ENCODE measurements around the gene SIRPG. TPM values are rescaled to one million over a fixed set of nuclear protein-coding genes. Genes with fewer than 3 reads are reported as not detected.

Gene SIRPG
- total RNA-seq, 4 donors from 2014 or later, result not detected

GRCh38 chr20:1656844-1657243 is 735 bp downstream of the SIRPG start:
- no peaks in the 10 kb centered on the region for H3K4me1 ChIP-seq
- H3K27ac ChIP-seq, result no peak overlapping the region

GRCh38 chr20:1654996-1655395 is 2.6 kb downstream of the SIRPG start:
- intact Hi-C loops (cut with DNase I), result no loop called here
- H3K27me3 ChIP-seq, result no peaks in the 10 kb centered on the region
- H3K27ac ChIP-seq, result no peak overlapping the region
- H3K4me3 ChIP-seq (replicated peaks in 1 of 3), result no peak overlapping the region
- H3K4me1 ChIP-seq, result no peaks in the 10 kb centered on the region
- H3K9me3 ChIP-seq, result no peaks in the 10 kb centered on the region
- no peak for TF ChIP-seq POLR2A (IDR thresholded peaks at IDR 0.05)
- TF ChIP-seq CTCF (IDR thresholded peaks at IDR 0.05), result no peak
- DNase-seq, result no peak
- H3K36me3 ChIP-seq, result no peaks in the 10 kb centered on the region

More at GRCh38 chr20:1656844-1657243, 735 bp downstream of the SIRPG start:
- WGBS, 2 donors, result 80 to 91% methylated on average over 5 of the region's 5 CpGs
- TF ChIP-seq POLR2A (IDR thresholded peaks at IDR 0.05) (no peak), CTCF (IDR thresholded peaks at IDR 0.05) (no peak)
- intact Hi-C loops (cut with DNase I), result no loop called here
- DNase-seq, result no peak
- H3K27me3 ChIP-seq, result no peaks in the 10 kb centered on the region
- H3K9me3 ChIP-seq, result no peaks in the 10 kb centered on the region
- no peak overlapping the region for H3K4me3 ChIP-seq (replicated peaks in 1 of 3)
- H3K36me3 ChIP-seq, result no peaks in the 10 kb centered on the region

GRCh38 chr20:1652960-1653359 is 4.6 kb downstream of the SIRPG start:
- H3K27ac ChIP-seq, result no peak overlapping the region
- intact Hi-C loops (cut with DNase I), result no loop called here
- H3K4me3 ChIP-seq (replicated peaks in 1 of 3), result no peak overlapping the region
- DNase-seq, result no peak
- TF ChIP-seq POLR2A (IDR thresholded peaks at IDR 0.05), result no peak
- TF ChIP-seq CTCF (IDR thresholded peaks at IDR 0.05), result no peak
- no peaks in the 10 kb centered on the region for H3K36me3 ChIP-seq
- H3K27me3 ChIP-seq, result no peaks in the 10 kb centered on the region
- 74 to 81% methylated on average over 3 of the region's 3 CpGs for WGBS, 2 donors
- H3K4me1 ChIP-seq, result no peaks in the 10 kb centered on the region
- H3K9me3 ChIP-seq, result no peaks in the 10 kb centered on the region

- DNase-seq, result no peak
- no peak overlapping the region for H3K27ac ChIP-seq
- no peaks in the 10 kb centered on the region for H3K27me3 ChIP-seq
- no peaks in the 10 kb centered on the region for H3K4me1 ChIP-seq
- intact Hi-C loops (cut with DNase I), result no loop called here
- no peak for TF ChIP-seq CTCF (IDR thresholded peaks at IDR 0.05)
- TF ChIP-seq POLR2A (IDR thresholded peaks at IDR 0.05), result no peak
- H3K36me3 ChIP-seq, result no peaks in the 10 kb centered on the region
- no peak overlapping the region for H3K4me3 ChIP-seq (replicated peaks in 1 of 3)
- WGBS, 2 donors, result 70 to 80% methylated on average over 1 of the region's 1 CpG
- no peaks in the 10 kb centered on the region for H3K9me3 ChIP-seq
Observed at GRCh38 chr20:1652104-1652503, 5.5 kb downstream of the SIRPG start.

- TF ChIP-seq CTCF (IDR thresholded peaks at IDR 0.05) (no peak), POLR2A (IDR thresholded peaks at IDR 0.05) (no peak)
- H3K27me3 ChIP-seq, result no peaks in the 10 kb centered on the region
- no peaks in the 10 kb centered on the region for H3K4me1 ChIP-seq
- H3K4me3 ChIP-seq (replicated peaks in 1 of 3), result no peak overlapping the region
- H3K9me3 ChIP-seq, result no peaks in the 10 kb centered on the region
- H3K27ac ChIP-seq, result no peak overlapping the region
- H3K36me3 ChIP-seq, result no peaks in the 10 kb centered on the region
- intact Hi-C loops (cut with DNase I), result no loop called here
- no peak for DNase-seq
- 78 to 79% methylated on average over 3 of the region's 3 CpGs for WGBS, 2 donors
Observed at GRCh38 chr20:1651268-1652058, 6.1 kb downstream of the SIRPG start.

All from thyroid gland (tissue), 4 donors.